ENCODE measurements around the gene PAGE3.

Gene PAGE3

GRCh38 chrX:55264816-55265215, at the start of gene PAGE3:
Gene PAGE3, minus strand, starts transcription at chrX:55264916. Its CDS starts 1,013 bp downstream, at chrX:55263903.
- H3K9me3 Mint-ChIP-seq, result no peaks in the 10 kb centered on the region
- H3K4me1 Mint-ChIP-seq (ENCODE audit: low read depth), result no peaks in the 10 kb centered on the region
- no peak within 1 kb of the TSS for H3K4me3 Mint-ChIP-seq
- no peak within 1 kb of the TSS for H3K27ac Mint-ChIP-seq
- no peaks in the 10 kb centered on the region for H3K27me3 Mint-ChIP-seq
- no peaks in the 10 kb centered on the region for H3K36me3 Mint-ChIP-seq (ENCODE audit: low read depth)

GRCh38 chrX:55312655-55313054, 47.9 kb upstream of the PAGE3 start:
- Mint-ChIP-seq H3K4me1 (ENCODE audit: low read depth) (no peaks in the 10 kb centered on the region), H3K27me3 (no peaks in the 10 kb centered on the region), H3K9me3 (no peaks in the 10 kb centered on the region), H3K4me3 (no peak overlapping the region), H3K36me3 (ENCODE audit: low read depth) (no peaks in the 10 kb centered on the region), H3K27ac (no peak overlapping the region)

GRCh38 chrX:55290963-55291362, 26.2 kb upstream of the PAGE3 start:
- Mint-ChIP-seq H3K36me3 (ENCODE audit: low read depth) (no peaks in the 10 kb centered on the region), H3K27ac (no peak overlapping the region), H3K9me3 (no peaks in the 10 kb centered on the region), H3K4me1 (ENCODE audit: low read depth) (no peaks in the 10 kb centered on the region), H3K27me3 (no peaks in the 10 kb centered on the region), H3K4me3 (no peak overlapping the region)

- H3K9me3 Mint-ChIP-seq, result no peaks in the 10 kb centered on the region
- no peaks in the 10 kb centered on the region for H3K27me3 Mint-ChIP-seq
- H3K4me1 Mint-ChIP-seq (ENCODE audit: low read depth), result peaks cover 3% of the 10 kb centered on the region
- no peak overlapping the region for H3K27ac Mint-ChIP-seq
- no peak overlapping the region for H3K4me3 Mint-ChIP-seq
- no peaks in the 10 kb centered on the region for H3K36me3 Mint-ChIP-seq (ENCODE audit: low read depth)
Observed at GRCh38 chrX:55279832-55280231, 15.1 kb upstream of the PAGE3 start.

- Mint-ChIP-seq H3K27me3 (no peaks in the 10 kb centered on the region), H3K4me3 (no peak overlapping the region), H3K36me3 (ENCODE audit: low read depth) (no peaks in the 10 kb centered on the region), H3K4me1 (ENCODE audit: low read depth) (no peaks in the 10 kb centered on the region), H3K27ac (no peak overlapping the region), H3K9me3 (no peaks in the 10 kb centered on the region)
Observed at GRCh38 chrX:55260806-55261205, 3.9 kb downstream of the PAGE3 start.

- no peak overlapping the region for H3K4me3 Mint-ChIP-seq
- H3K9me3 Mint-ChIP-seq, result no peaks in the 10 kb centered on the region
- no peaks in the 10 kb centered on the region for H3K27me3 Mint-ChIP-seq
- H3K4me1 Mint-ChIP-seq (ENCODE audit: low read depth), result no peaks in the 10 kb centered on the region
- no peak overlapping the region for H3K27ac Mint-ChIP-seq
- no peaks in the 10 kb centered on the region for H3K36me3 Mint-ChIP-seq (ENCODE audit: low read depth)
Observed at GRCh38 chrX:55253528-55253927, 11.2 kb downstream of the PAGE3 start.

- H3K36me3 Mint-ChIP-seq (ENCODE audit: low read depth), result no peaks in the 10 kb centered on the region
- H3K4me1 Mint-ChIP-seq (ENCODE audit: low read depth), result no peaks in the 10 kb centered on the region
- peaks cover 3% of the 10 kb centered on the region for H3K9me3 Mint-ChIP-seq
- peaks cover 8% of the 10 kb centered on the region for H3K27me3 Mint-ChIP-seq
- H3K27ac Mint-ChIP-seq, result no peak overlapping the region
- H3K4me3 Mint-ChIP-seq, result no peak overlapping the region
Observed at GRCh38 chrX:55240788-55241340, 23.9 kb downstream of the PAGE3 start.

GRCh38 chrX:55220119-55220794, 44.5 kb downstream of the PAGE3 start, which contains the start of gene PAGE5:
Gene PAGE5, plus strand, starts transcription at chrX:55220346. Its CDS starts 1,037 bp downstream, at chrX:55221383.
- Mint-ChIP-seq H3K9me3 (no peaks in the 10 kb centered on the region), H3K27ac (no peak within 1 kb of the TSS), H3K4me1 (ENCODE audit: low read depth) (no peaks in the 10 kb centered on the region), H3K36me3 (ENCODE audit: low read depth) (no peaks in the 10 kb centered on the region), H3K4me3 (no peak within 1 kb of the TSS), H3K27me3 (no peaks in the 10 kb centered on the region)

- H3K36me3 Mint-ChIP-seq (ENCODE audit: low read depth), result no peaks in the 10 kb centered on the region
- H3K9me3 Mint-ChIP-seq, result no peaks in the 10 kb centered on the region
- H3K4me1 Mint-ChIP-seq (ENCODE audit: low read depth), result no peaks in the 10 kb centered on the region
- H3K27me3 Mint-ChIP-seq, result no peaks in the 10 kb centered on the region
- H3K4me3 Mint-ChIP-seq, result no peak overlapping the region
- no peak overlapping the region for H3K27ac Mint-ChIP-seq
Observed at GRCh38 chrX:55213381-55213780, 51.3 kb downstream of the PAGE3 start.

- Mint-ChIP-seq H3K4me3 (no peak overlapping the region), H3K9me3 (no peaks in the 10 kb centered on the region)
Observed at GRCh38 chrX:55210931-55211677, 53.6 kb downstream of the PAGE3 start.

More at GRCh38 chrX:55210931-55211677, 53.6 kb downstream of the PAGE3 start:
- H3K27ac Mint-ChIP-seq, result no peak overlapping the region
- H3K4me1 Mint-ChIP-seq (ENCODE audit: low read depth), result no peaks in the 10 kb centered on the region
- H3K36me3 Mint-ChIP-seq (ENCODE audit: low read depth), result no peaks in the 10 kb centered on the region
- no peaks in the 10 kb centered on the region for H3K27me3 Mint-ChIP-seq
